Activated CD8-positive, alpha-beta T cell treated with anti-CD3 and anti-CD28 coated beads for 36 hours (primary cell): Measurements from ENCODE around the gene POP4. TPM values are rescaled to one million over a fixed set of nuclear protein-coding genes. Genes with fewer than 3 reads are reported as not detected.
"Not testable (repeated sequence)": the region's sequence is repeated elsewhere in the genome, so short reads cannot be mapped to it uniquely, and the experiment has no call there.

ENCODE experiments used
- ATAC-seq: fragments of 200-7000 bp; cut with Tn5 transposase; one replicate; pipeline ENCODE4 v1.10.0; 2021; ENCODE audit warnings: mild to moderate bottlenecking, moderate library complexity
- CTCF ChIA-PET: fragments of 350-600 bp; sonication (Branson Sonifier 250); formaldehyde crosslinking; loops from one replicate; lab custom pipeline; 2021; ENCODE audit warnings: antibody characterized with exemption; lab: Charles Lee
- POLR2A ChIA-PET: fragments of 350-600 bp; sonication (Branson Sonifier 250); formaldehyde crosslinking; loops from one replicate; lab custom pipeline; 2021; ENCODE audit warnings: antibody characterized with exemption; lab: Charles Lee
- DNase-seq: peaks from one replicate; pipeline ENCODE4 v3.0.0-alpha.2; 2020
- H3K27ac Mint-ChIP-seq: one replicate; pipeline ENCODE4 v1.8.0; 2021; ENCODE audit warnings: mild to moderate bottlenecking, mixed read lengths
- H3K27me3 Mint-ChIP-seq: one replicate; pipeline ENCODE4 v1.8.0; 2021; ENCODE audit warnings: mixed read lengths
- H3K36me3 Mint-ChIP-seq: one replicate; pipeline ENCODE4 v1.8.0; 2021; ENCODE audit warnings: low read depth, mixed read lengths
- H3K4me1 Mint-ChIP-seq: one replicate; pipeline ENCODE4 v1.8.0; 2021; ENCODE audit warnings: low read depth, mixed read lengths
- H3K4me3 Mint-ChIP-seq: one replicate; pipeline ENCODE4 v1.8.0; 2021; ENCODE audit warnings: mild to moderate bottlenecking, moderate library complexity, mixed read lengths
- H3K9me3 Mint-ChIP-seq: one replicate; pipeline ENCODE4 v1.8.0; 2021; ENCODE audit warnings: mixed read lengths
- intact Hi-C: fragments of 100-400 bp; cut with micrococcal nuclease; formaldehyde crosslinking; loops from one replicate; pipeline ENCODE4 v1.10.0; 2022
- total RNA-seq, 2 experiments: library from RNA; stranded (reverse); gene quantifications; one replicate each; pipeline ENCODE4 v1.2.3, GENCODE V29; 2021
- TF ChIP-seq, protein P1 (sequence below): fragments of 200-600 bp; IDR thresholded peaks from one replicate; pipeline ENCODE4 v1.8.0; 2022; ENCODE audit warnings: antibody characterized with exemption, mild to moderate bottlenecking

POP4 gene, protein sequence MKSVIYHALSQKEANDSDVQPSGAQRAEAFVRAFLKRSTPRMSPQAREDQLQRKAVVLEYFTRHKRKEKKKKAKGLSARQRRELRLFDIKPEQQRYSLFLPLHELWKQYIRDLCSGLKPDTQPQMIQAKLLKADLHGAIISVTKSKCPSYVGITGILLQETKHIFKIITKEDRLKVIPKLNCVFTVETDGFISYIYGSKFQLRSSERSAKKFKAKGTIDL
- total RNA-seq = 10 to 100 TPM; 84.7 to 89.5 TPM

DNA sequence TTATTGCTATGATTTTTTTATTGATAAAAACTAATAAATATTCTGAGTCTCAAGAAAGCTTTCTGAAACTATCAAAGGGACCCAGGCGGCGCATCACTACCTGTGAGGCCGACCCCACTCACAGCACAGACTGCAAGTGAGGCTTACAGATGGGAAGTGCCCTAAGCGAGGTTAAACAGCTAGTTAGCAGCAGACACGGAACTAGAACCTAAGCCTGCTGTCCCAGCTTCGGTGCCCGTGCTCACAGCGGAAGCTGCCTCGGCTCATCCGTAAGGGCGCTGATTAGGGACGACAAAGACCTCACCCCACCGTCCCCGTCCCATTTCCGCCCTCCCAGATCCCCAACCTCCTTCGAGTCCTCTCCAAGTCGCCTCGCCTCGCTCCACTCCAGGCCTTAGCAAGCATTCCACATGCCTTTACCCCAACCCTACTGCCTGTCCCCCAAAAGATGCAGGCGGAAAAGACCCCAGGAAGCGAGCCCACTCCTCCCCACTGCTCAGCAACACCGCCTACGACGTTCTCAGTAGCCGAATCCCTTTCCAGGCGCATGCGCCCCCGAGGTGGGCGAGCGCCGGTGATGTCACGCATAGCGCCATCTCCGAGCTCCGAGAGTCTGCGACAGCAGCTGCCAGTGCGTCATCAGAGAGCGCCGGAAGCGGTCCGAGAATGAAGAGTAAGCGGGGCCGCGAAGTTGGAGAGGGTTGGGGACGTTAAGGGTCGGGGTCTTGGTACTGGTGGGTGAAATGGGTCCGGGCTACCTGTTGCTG lies at the start of gene POP4:
TSS of gene POP4 (plus strand) at position 631 of the 767 bp plus-strand sequence. CDS start at position 667, 36 bp downstream.
- ChIA-PET CTCF (interaction anchor here (1.0 to 8.9 kb wide), 11 partner anchors 9 to 154 kb away, joined by 3 to 217 read pairs (median 6); partner anchors contain the start of genes C19orf12 and PLEKHF1), POLR2A (interaction anchor here (0.6 to 3.7 kb wide), 22 partner anchors 9 to 111 kb away, joined by 3 to 36 read pairs (median 7); partner anchors contain the start of genes C19orf12 and PLEKHF1)
- H3K36me3 Mint-ChIP-seq = peaks cover 13% of the 10 kb centered on the region
- no peaks in the 10 kb centered on the region for H3K9me3 Mint-ChIP-seq
- H3K4me3 Mint-ChIP-seq = peak within 1 kb of the TSS; percentile 96
- peak within 1 kb of the TSS; percentile 100 for H3K27ac Mint-ChIP-seq
- TF ChIP-seq, protein P1, sequence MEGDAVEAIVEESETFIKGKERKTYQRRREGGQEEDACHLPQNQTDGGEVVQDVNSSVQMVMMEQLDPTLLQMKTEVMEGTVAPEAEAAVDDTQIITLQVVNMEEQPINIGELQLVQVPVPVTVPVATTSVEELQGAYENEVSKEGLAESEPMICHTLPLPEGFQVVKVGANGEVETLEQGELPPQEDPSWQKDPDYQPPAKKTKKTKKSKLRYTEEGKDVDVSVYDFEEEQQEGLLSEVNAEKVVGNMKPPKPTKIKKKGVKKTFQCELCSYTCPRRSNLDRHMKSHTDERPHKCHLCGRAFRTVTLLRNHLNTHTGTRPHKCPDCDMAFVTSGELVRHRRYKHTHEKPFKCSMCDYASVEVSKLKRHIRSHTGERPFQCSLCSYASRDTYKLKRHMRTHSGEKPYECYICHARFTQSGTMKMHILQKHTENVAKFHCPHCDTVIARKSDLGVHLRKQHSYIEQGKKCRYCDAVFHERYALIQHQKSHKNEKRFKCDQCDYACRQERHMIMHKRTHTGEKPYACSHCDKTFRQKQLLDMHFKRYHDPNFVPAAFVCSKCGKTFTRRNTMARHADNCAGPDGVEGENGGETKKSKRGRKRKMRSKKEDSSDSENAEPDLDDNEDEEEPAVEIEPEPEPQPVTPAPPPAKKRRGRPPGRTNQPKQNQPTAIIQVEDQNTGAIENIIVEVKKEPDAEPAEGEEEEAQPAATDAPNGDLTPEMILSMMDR = no peak
- ATAC-seq (peak; percentile 88), DNase-seq (peak; percentile 99)
- intact Hi-C loops = no loop called here
- no peaks in the 10 kb centered on the region for H3K27me3 Mint-ChIP-seq
- peaks cover 23% of the 10 kb centered on the region for H3K4me1 Mint-ChIP-seq

DNA sequence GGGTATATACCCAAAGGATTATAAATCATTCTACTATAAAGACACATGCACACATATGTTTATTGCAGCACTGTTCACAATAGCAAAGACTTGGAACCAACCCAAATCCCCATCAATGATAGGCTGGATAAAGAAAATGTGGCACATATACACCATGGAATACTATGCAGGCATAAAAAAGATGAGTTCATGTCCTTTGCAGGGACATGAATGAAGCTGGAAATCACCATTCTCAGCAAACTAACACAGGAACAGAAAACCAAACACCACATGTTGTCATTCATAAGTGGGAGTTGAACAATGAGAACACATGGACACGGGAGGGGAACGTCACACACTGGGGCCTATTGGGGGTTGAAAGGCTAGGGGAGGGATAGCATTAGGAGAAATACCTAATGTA lies 47.0 kb upstream of the POP4 start:
- H3K27ac Mint-ChIP-seq, ATAC-seq, intact Hi-C loops, H3K4me3 Mint-ChIP-seq, POLR2A ChIA-PET, H3K36me3 Mint-ChIP-seq, H3K4me1 Mint-ChIP-seq, DNase-seq: not testable (repeated sequence)
- H3K27me3 Mint-ChIP-seq = peaks cover 15% of the 10 kb centered on the region
- CTCF ChIA-PET = interaction anchor here (1.0 kb wide), 1 partner anchor 31 kb away, joined by 3 read pairs; no protein-coding TSS in a partner anchor
- H3K9me3 Mint-ChIP-seq = peaks cover 26% of the 10 kb centered on the region

DNA sequence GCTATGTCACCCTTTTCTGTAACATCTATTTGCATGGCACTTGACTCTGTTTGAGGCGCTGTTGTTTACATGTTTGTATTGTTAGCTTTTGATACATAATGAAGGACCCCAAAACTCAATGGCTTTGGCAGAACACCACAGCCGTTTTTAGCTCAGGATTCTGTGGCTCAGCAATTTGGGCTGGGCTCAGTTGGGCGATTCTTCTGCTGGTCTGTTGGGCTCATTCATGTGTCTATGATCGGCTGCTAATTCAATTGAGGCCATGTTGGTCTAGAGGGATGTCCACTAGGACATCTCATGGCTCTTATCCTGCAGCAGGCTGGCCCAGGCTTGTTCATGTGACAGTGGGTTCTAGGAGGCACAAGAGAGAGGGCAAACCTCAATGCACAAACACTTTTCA lies 46.3 kb upstream of the POP4 start:
- H3K9me3 Mint-ChIP-seq = peaks cover 22% of the 10 kb centered on the region
- peaks cover 4% of the 10 kb centered on the region for H3K4me1 Mint-ChIP-seq
- H3K36me3 Mint-ChIP-seq = no peaks in the 10 kb centered on the region
- ChIA-PET POLR2A (no interaction called here), CTCF (interaction anchor here (1.0 kb wide), 1 partner anchor 32 kb away, joined by 3 read pairs; no protein-coding TSS in a partner anchor)
- TF ChIP-seq, protein P1 = no peak
- H3K27ac Mint-ChIP-seq = no peak overlapping the region
- intact Hi-C loops = no loop called here
- ATAC-seq = no peak
- no peak overlapping the region for H3K4me3 Mint-ChIP-seq
- peaks cover 15% of the 10 kb centered on the region for H3K27me3 Mint-ChIP-seq
- no peak for DNase-seq

DNA sequence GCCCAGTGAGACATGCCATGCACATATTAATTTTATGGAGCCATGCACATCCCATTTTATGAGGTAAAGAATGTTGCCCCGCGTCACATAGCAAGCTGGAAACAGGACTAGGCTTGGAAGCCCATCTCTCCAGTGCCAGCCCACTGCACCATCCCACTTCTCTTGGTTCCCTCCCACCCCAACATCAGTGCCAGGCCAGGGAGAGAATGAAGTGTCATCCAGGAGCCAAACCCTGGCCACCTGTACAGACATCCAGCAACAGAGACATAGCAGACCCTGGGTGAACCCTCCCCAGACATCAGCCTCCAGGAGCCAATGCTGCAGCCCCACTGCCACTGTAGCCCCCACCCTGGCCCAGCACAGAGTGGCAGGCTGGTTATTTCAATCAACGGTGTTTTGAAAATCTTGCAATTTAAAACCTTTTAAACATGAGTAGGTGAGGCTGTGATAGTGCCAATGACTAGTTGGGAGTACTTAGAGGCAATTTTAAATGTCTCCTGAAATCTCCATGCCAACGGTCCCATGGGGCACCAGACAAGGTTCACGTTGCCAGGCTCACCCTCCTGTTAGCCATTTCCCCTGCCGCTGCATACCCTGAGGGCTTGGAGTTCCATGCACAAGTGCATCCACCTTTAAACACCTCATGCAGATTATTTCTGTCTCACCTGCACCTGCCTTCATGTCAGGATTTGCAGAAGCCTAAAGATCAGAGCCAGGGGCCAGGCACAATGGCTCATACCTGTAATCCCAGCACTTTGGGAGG lies 45.6 kb upstream of the POP4 start:
- DNase-seq (no peak), ATAC-seq (no peak)
- TF ChIP-seq, protein P1 = no peak
- Mint-ChIP-seq H3K27ac (no peak overlapping the region), H3K36me3 (no peaks in the 10 kb centered on the region), H3K27me3 (peaks cover 15% of the 10 kb centered on the region), H3K4me1 (peaks cover 11% of the 10 kb centered on the region), H3K9me3 (peaks cover 20% of the 10 kb centered on the region), H3K4me3 (no peak overlapping the region)
- CTCF ChIA-PET = no interaction called here
- intact Hi-C loops = no loop called here
- POLR2A ChIA-PET = no interaction called here

DNA sequence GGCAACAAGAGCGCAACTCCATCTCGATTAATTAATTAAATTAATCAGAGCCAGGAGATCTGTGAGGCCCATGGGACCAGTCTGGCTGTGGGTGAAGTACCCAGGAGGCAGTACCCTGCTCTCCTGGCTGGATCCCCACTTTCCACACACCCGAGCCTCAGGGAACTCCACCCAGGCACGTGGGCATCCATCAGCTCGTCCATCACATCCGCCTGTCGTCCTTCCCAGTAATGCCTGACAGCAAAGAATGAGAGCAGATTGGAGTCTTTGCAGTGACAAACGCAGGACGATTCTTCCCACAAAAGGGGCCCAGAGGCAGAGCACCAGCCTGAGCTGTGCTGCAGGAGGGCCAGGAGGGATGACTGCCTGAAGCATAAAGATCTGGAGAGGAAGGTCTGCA lies 44.5 kb upstream of the POP4 start:
- POLR2A ChIA-PET = no interaction called here

More for the DNA sequence above, 44.5 kb upstream of the POP4 start:
- ATAC-seq = no peak
- Mint-ChIP-seq H3K36me3 (no peaks in the 10 kb centered on the region), H3K4me1 (peaks cover 14% of the 10 kb centered on the region), H3K9me3 (peaks cover 20% of the 10 kb centered on the region), H3K27ac (no peak overlapping the region), H3K4me3 (no peak overlapping the region), H3K27me3 (peaks cover 19% of the 10 kb centered on the region)
- CTCF ChIA-PET = no interaction called here
- intact Hi-C loops = no loop called here
- DNase-seq = no peak
- TF ChIP-seq, protein P1 = no peak
